ENCODE data around the gene POLR3A. TPM values are rescaled to one million over a fixed set of nuclear protein-coding genes. Genes with fewer than 3 reads are reported as not detected.

The POLR3A gene
- total and polyA plus RNA-seq, 2 of the 13 experiments (the other 11 are each of a cell fraction or from before 2014, with no cell fraction given): 13.6 to 19.2 TPM

DNA sequence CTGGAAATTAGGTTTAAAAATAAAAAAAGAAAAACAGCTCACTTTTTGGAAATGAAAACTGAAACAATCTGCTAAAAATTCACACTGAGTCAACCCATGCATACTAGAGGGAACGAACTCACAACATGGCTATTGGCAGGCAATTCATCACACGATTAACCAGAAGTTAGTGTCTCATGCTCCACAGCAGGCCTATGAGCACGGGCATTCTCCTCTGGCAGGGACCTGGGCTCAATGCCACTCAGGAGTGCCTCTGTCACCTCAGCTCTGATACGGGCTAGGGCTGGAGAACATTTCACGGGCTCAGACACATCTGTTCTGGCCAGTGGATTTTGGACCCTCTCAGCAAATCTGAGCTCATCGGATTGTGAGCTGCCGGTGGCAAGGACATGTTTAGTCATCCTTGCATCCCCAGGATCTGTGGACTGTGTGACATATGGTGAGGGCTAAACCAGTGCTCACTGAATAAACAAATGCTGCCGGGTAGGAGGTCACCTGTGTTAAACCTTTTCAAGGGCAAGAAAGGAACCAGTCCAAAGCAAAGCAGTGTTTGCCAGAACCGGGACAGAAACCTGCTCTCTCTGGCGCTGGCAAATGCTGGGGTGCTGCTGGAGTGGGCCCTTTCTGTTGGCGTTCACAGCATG is 40.1 kb downstream of the POLR3A start (continued):
- TF ChIP-seq ASH2L (IDR thresholded peaks at IDR 0.05; ENCODE audit: insufficient read length, low read depth, low read length) (peak; percentile 45), ZMAT3 (CRISPR knock-in tag; conservative IDR thresholded peaks at IDR 0.05) (peak; percentile 76; the same call in 1 of the 2 replicates), ZFP90 (CRISPR knock-in tag; IDR thresholded peaks at IDR 0.05; ENCODE audit: borderline replicate concordance) (peak; percentile 57; the same call in 1 of the 2 replicates), ZNF780A (CRISPR knock-in tag; IDR thresholded peaks at IDR 0.05) (0 out of 2 replicates have a peak, but pooled peaks have one; percentile 32), ZNF782 (CRISPR knock-in tag; IDR thresholded peaks at IDR 0.05; ENCODE audit: borderline replicate concordance) (no peak; the same call in 1 of the 2 replicates), ZEB1 (IDR thresholded peaks at IDR 0.05; ENCODE audit: insufficient replicate concordance, low read depth) (peak; percentile 7), SMC3 (IDR thresholded peaks at IDR 0.05; ENCODE audit: low read length) (peak; percentile 21; the same call in 1 of the 2 replicates), RORA (CRISPR knock-in tag; IDR thresholded peaks at IDR 0.05) (no peak)
- TF ChIP-seq, protein P1, sequence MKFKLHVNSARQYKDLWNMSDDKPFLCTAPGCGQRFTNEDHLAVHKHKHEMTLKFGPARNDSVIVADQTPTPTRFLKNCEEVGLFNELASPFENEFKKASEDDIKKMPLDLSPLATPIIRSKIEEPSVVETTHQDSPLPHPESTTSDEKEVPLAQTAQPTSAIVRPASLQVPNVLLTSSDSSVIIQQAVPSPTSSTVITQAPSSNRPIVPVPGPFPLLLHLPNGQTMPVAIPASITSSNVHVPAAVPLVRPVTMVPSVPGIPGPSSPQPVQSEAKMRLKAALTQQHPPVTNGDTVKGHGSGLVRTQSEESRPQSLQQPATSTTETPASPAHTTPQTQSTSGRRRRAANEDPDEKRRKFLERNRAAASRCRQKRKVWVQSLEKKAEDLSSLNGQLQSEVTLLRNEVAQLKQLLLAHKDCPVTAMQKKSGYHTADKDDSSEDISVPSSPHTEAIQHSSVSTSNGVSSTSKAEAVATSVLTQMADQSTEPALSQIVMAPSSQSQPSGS (CRISPR knock-in tag; IDR thresholded peaks at IDR 0.05): peak; percentile 85
- TF ChIP-seq, protein P2, sequence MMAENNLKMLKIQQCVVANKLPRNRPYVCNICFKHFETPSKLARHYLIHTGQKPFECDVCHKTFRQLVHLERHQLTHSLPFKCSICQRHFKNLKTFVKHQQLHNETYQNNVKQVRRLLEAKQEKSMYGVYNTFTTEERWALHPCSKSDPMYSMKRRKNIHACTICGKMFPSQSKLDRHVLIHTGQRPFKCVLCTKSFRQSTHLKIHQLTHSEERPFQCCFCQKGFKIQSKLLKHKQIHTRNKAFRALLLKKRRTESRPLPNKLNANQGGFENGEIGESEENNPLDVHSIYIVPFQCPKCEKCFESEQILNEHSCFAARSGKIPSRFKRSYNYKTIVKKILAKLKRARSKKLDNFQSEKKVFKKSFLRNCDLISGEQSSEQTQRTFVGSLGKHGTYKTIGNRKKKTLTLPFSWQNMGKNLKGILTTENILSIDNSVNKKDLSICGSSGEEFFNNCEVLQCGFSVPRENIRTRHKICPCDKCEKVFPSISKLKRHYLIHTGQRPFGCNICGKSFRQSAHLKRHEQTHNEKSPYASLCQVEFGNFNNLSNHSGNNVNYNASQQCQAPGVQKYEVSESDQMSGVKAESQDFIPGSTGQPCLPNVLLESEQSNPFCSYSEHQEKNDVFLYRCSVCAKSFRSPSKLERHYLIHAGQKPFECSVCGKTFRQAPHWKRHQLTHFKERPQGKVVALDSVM (CRISPR knock-in tag; IDR thresholded peaks at IDR 0.05): 0 out of 2 replicates have a peak, but pooled peaks have one; percentile 31
- TF ChIP-seq, protein P3, sequence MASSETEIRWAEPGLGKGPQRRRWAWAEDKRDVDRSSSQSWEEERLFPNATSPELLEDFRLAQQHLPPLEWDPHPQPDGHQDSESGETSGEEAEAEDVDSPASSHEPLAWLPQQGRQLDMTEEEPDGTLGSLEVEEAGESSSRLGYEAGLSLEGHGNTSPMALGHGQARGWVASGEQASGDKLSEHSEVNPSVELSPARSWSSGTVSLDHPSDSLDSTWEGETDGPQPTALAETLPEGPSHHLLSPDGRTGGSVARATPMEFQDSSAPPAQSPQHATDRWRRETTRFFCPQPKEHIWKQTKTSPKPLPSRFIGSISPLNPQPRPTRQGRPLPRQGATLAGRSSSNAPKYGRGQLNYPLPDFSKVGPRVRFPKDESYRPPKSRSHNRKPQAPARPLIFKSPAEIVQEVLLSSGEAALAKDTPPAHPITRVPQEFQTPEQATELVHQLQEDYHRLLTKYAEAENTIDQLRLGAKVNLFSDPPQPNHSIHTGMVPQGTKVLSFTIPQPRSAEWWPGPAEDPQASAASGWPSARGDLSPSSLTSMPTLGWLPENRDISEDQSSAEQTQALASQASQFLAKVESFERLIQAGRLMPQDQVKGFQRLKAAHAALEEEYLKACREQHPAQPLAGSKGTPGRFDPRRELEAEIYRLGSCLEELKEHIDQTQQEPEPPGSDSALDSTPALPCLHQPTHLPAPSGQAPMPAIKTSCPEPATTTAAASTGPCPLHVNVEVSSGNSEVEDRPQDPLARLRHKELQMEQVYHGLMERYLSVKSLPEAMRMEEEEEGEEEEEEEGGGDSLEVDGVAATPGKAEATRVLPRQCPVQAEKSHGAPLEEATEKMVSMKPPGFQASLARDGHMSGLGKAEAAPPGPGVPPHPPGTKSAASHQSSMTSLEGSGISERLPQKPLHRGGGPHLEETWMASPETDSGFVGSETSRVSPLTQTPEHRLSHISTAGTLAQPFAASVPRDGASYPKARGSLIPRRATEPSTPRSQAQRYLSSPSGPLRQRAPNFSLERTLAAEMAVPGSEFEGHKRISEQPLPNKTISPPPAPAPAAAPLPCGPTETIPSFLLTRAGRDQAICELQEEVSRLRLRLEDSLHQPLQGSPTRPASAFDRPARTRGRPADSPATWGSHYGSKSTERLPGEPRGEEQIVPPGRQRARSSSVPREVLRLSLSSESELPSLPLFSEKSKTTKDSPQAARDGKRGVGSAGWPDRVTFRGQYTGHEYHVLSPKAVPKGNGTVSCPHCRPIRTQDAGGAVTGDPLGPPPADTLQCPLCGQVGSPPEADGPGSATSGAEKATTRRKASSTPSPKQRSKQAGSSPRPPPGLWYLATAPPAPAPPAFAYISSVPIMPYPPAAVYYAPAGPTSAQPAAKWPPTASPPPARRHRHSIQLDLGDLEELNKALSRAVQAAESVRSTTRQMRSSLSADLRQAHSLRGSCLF (CRISPR knock-in tag; IDR thresholded peaks at IDR 0.05; ENCODE audit: borderline replicate concordance): no peak
- TF ChIP-seq, protein P4, sequence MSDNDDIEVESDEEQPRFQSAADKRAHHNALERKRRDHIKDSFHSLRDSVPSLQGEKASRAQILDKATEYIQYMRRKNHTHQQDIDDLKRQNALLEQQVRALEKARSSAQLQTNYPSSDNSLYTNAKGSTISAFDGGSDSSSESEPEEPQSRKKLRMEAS (IDR thresholded peaks at IDR 0.05): peak; percentile 36; the same call in 1 of the 2 replicates
- TF ChIP-seq, protein P5, sequence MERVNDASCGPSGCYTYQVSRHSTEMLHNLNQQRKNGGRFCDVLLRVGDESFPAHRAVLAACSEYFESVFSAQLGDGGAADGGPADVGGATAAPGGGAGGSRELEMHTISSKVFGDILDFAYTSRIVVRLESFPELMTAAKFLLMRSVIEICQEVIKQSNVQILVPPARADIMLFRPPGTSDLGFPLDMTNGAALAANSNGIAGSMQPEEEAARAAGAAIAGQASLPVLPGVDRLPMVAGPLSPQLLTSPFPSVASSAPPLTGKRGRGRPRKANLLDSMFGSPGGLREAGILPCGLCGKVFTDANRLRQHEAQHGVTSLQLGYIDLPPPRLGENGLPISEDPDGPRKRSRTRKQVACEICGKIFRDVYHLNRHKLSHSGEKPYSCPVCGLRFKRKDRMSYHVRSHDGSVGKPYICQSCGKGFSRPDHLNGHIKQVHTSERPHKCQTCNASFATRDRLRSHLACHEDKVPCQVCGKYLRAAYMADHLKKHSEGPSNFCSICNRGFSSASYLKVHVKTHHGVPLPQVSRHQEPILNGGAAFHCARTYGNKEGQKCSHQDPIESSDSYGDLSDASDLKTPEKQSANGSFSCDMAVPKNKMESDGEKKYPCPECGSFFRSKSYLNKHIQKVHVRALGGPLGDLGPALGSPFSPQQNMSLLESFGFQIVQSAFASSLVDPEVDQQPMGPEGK (CRISPR knock-in tag; IDR thresholded peaks at IDR 0.05): no peak
- TF ChIP-seq, protein P6, sequence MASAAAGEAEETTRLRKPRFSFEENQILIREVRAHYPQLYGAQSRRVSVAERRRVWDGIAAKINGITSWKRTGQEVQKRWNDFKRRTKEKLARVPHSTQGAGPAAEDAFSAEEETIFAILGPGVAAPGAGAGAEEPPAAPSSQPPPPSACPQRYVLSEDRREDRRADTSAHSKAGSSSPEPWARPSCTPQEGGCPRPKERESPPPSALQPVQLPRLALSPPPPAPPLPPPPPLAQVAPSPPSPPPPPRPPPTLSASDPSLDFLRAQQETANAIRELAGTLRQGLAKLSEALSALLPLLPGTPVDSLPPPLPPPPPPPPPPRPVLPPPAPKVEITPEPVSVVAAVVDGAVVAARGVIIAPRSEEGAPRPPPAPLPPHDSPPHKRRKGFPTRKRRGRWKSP (CRISPR knock-in tag; IDR thresholded peaks at IDR 0.05): no peak
